HG03280 (cell line): ENCODE measurements around the gene SERTAD2.

Source experiments
- ATAC-seq: cut with Tn5 transposase; IDR thresholded peaks from one replicate; pipeline ENCODE4 v1.9.1; 2021; ENCODE audit warnings: mild to moderate bottlenecking, moderate library complexity; ENCODE audit not compliant: unreplicated experiment

Gene SERTAD2

GRCh38 chr2:64677530-64677929 lies 23.8 kb upstream of the SERTAD2 start:
- no peak for ATAC-seq

GRCh38 chr2:64675860-64676259 lies 22.1 kb upstream of the SERTAD2 start:
- no peak for ATAC-seq

GRCh38 chr2:64672708-64673107 lies 19.0 kb upstream of the SERTAD2 start:
- no peak for ATAC-seq

- ATAC-seq = no peak
Observed at GRCh38 chr2:64670047-64670446, 16.3 kb upstream of the SERTAD2 start.

- ATAC-seq = no peak
Observed at GRCh38 chr2:64669288-64669687, 15.6 kb upstream of the SERTAD2 start.

- no peak for ATAC-seq
Observed at GRCh38 chr2:64668542-64668941, 14.8 kb upstream of the SERTAD2 start.

- no peak for ATAC-seq
Observed at GRCh38 chr2:64667535-64667934, 13.8 kb upstream of the SERTAD2 start.

- no peak for ATAC-seq
Observed at GRCh38 chr2:64666810-64667438, 13.2 kb upstream of the SERTAD2 start.

GRCh38 chr2:64665709-64666108 lies 12.0 kb upstream of the SERTAD2 start:
- no peak for ATAC-seq

- ATAC-seq = no peak
Observed at GRCh38 chr2:64663402-64663801, 9.7 kb upstream of the SERTAD2 start.

- no peak for ATAC-seq
Observed at GRCh38 chr2:64661741-64662169, 8.0 kb upstream of the SERTAD2 start.

- ATAC-seq = no peak
Observed at GRCh38 chr2:64659252-64659651, 5.5 kb upstream of the SERTAD2 start.

GRCh38 chr2:64658269-64658668 lies 4.6 kb upstream of the SERTAD2 start:
- no peak for ATAC-seq

GRCh38 chr2:64657411-64657810 lies 3.7 kb upstream of the SERTAD2 start:
- no peak for ATAC-seq

- no peak for ATAC-seq
Observed at GRCh38 chr2:64656379-64656778, 2.7 kb upstream of the SERTAD2 start.

GRCh38 chr2:64655873-64656272 lies 2.2 kb upstream of the SERTAD2 start:
- no peak for ATAC-seq

GRCh38 chr2:64655018-64655664 lies 1.4 kb upstream of the SERTAD2 start:
- ATAC-seq = no peak

- ATAC-seq = peak; percentile 36
Observed at GRCh38 chr2:64654063-64654811, 524 bp upstream of the SERTAD2 start.

- ATAC-seq = no peak
Observed at GRCh38 chr2:64652231-64653108, 1.2 kb downstream of the SERTAD2 start.

GRCh38 chr2:64651590-64651989 lies 2.1 kb downstream of the SERTAD2 start:
- no peak for ATAC-seq

- no peak for ATAC-seq
Observed at GRCh38 chr2:64650722-64651338, 2.9 kb downstream of the SERTAD2 start.
